Loucy (cell line): ENCODE data around the gene STK39.

Source experiments
- H2AFZ ChIP-seq: fragments of 200-600 bp; sonication (generic); 2 replicates; pipeline ENCODE4 v1.6.0; 2016; ENCODE audit warnings: antibody characterized with exemption, mild to moderate bottlenecking, low read length, moderate library complexity
- H3F3A ChIP-seq: fragments of 200-600 bp; 2 replicates; pipeline ENCODE4 v1.6.0; 2016; ENCODE audit warnings: antibody characterized with exemption, low read depth, mild to moderate bottlenecking
- H3K27me3 ChIP-seq: fragments of 200-600 bp; sonication (generic); 2 replicates; pipeline ENCODE4 v1.6.1; 2014; ENCODE audit warnings: low read length, mild to moderate bottlenecking; ENCODE audit not compliant: insufficient read depth, poor library complexity, severe bottlenecking
- H3K36me3 ChIP-seq: fragments of 200-600 bp; sonication (generic); 2 replicates; pipeline ENCODE4 v1.6.1; 2016; ENCODE audit warnings: low read length; ENCODE audit not compliant: insufficient read depth
- H3K4me1 ChIP-seq: fragments of 200-600 bp; sonication (generic); 2 replicates; pipeline ENCODE4 v1.5.1; 2014; ENCODE audit warnings: low read length, mild to moderate bottlenecking; ENCODE audit not compliant: insufficient read depth, poor library complexity, severe bottlenecking
- H3K4me2 ChIP-seq: fragments of 200-600 bp; sonication (generic); 2 replicates; pipeline ENCODE4 v1.6.0; 2014; ENCODE audit warnings: antibody characterized with exemption, low read length, low read depth, mild to moderate bottlenecking; ENCODE audit not compliant: poor library complexity, severe bottlenecking
- H3K4me3 ChIP-seq: fragments of 200-600 bp; sonication (generic); 2 replicates; pipeline ENCODE4 v1.5.1; 2014; ENCODE audit warnings: low read length, mild to moderate bottlenecking, mixed read lengths; ENCODE audit not compliant: poor library complexity, severe bottlenecking
- H3K79me2 ChIP-seq: fragments of 200-600 bp; sonication (generic); 2 replicates; pipeline ENCODE4 v1.6.1; 2014; ENCODE audit warnings: low read length; ENCODE audit not compliant: insufficient read depth
- H3K9ac ChIP-seq: fragments of 200-600 bp; sonication (generic); 2 replicates; pipeline ENCODE4 v1.6.0; 2014; ENCODE audit warnings: mild to moderate bottlenecking, low read depth, low read length, moderate library complexity; ENCODE audit not compliant: poor library complexity, severe bottlenecking
- H3K9me2 ChIP-seq: fragments of 200-600 bp; sonication (generic); replicated peaks from 2 replicates; pipeline ENCODE4 v1.6.1; 2016; ENCODE audit warnings: low read depth, low read length, mixed read lengths
- H3K9me3 ChIP-seq: fragments of 200-600 bp; sonication (generic); 2 replicates; pipeline ENCODE4 v1.6.1; 2014; ENCODE audit warnings: mild to moderate bottlenecking, antibody characterized with exemption, low read length, low read depth; ENCODE audit not compliant: insufficient read depth
- H4K20me1 ChIP-seq: fragments of 200-600 bp; sonication (generic); 2 replicates; pipeline ENCODE4 v1.6.0; 2014; ENCODE audit warnings: antibody characterized with exemption, low read length, mild to moderate bottlenecking; ENCODE audit not compliant: insufficient read depth, poor library complexity, severe bottlenecking
- CTCF ChIP-seq: fragments of 200-600 bp; sonication (generic); conservative IDR thresholded peaks from 2 replicates; pipeline ENCODE4 v1.5.1; 2014; ENCODE audit warnings: mild to moderate bottlenecking, antibody characterized with exemption, low read length
- EZH2phosphoT487 ChIP-seq: fragments of 200-600 bp; IDR thresholded peaks from 2 replicates; pipeline ENCODE4 v1.6.1; 2018; ENCODE audit warnings: antibody characterized with exemption, mild to moderate bottlenecking, moderate library complexity, borderline replicate concordance

Gene STK39

GRCh38 chr2:168119515-168120141, 127.8 kb downstream of the STK39 start:
- no peak overlapping the region for H2AFZ ChIP-seq
- H3K36me3 ChIP-seq, result peaks cover 53% of the 10 kb centered on the region; the same call in 1 of the 2 replicates
- TF ChIP-seq EZH2phosphoT487 (no peak), CTCF (peak; percentile 71)
- H3K79me2 ChIP-seq, result no peaks in the 10 kb centered on the region
- no peaks in the 10 kb centered on the region for H3F3A ChIP-seq
- H3K9ac ChIP-seq, result no peak overlapping the region
- no peaks in the 10 kb centered on the region for H3K9me3 ChIP-seq
- H3K4me1 ChIP-seq, result no peaks in the 10 kb centered on the region
- H3K4me2 ChIP-seq, result no peak overlapping the region
- H4K20me1 ChIP-seq, result peaks cover 11% of the 10 kb centered on the region
- no peaks in the 10 kb centered on the region for H3K9me2 ChIP-seq
- no peak overlapping the region for H3K4me3 ChIP-seq
- H3K27me3 ChIP-seq, result no peaks in the 10 kb centered on the region

- Histone ChIP-seq H3K36me3 (peaks cover 48% of the 10 kb centered on the region; the same call in 1 of the 2 replicates), H3K79me2 (no peaks in the 10 kb centered on the region), H3K4me1 (peaks cover 4% of the 10 kb centered on the region), H3K27me3 (no peaks in the 10 kb centered on the region), H4K20me1 (peaks cover 11% of the 10 kb centered on the region), H3K9ac (no peak overlapping the region), H3K9me3 (no peaks in the 10 kb centered on the region), H3K9me2 (no peaks in the 10 kb centered on the region), H3K4me3 (no peak overlapping the region), H2AFZ (no peak overlapping the region), H3K4me2 (no peak overlapping the region), H3F3A (no peaks in the 10 kb centered on the region)
- TF ChIP-seq EZH2phosphoT487 (no peak), CTCF (peak; percentile 84)
Measured at GRCh38 chr2:168118733-168119514, 128.5 kb downstream of the STK39 start.

- H3K36me3 ChIP-seq, result peaks cover 46% of the 10 kb centered on the region
- TF ChIP-seq EZH2phosphoT487, result no peak
- peak; percentile 33 for TF ChIP-seq CTCF
- peaks cover 11% of the 10 kb centered on the region for H4K20me1 ChIP-seq
- no peaks in the 10 kb centered on the region for H3K9me3 ChIP-seq
- no peaks in the 10 kb centered on the region for H3K79me2 ChIP-seq
- no peak overlapping the region for H2AFZ ChIP-seq
- peaks cover 4% of the 10 kb centered on the region for H3K4me1 ChIP-seq
- no peak overlapping the region for H3K4me3 ChIP-seq
- no peaks in the 10 kb centered on the region for H3K27me3 ChIP-seq
- no peaks in the 10 kb centered on the region for H3K9me2 ChIP-seq
- H3F3A ChIP-seq, result no peaks in the 10 kb centered on the region
- H3K4me2 ChIP-seq, result no peak overlapping the region
- no peak overlapping the region for H3K9ac ChIP-seq
Measured at GRCh38 chr2:168116448-168116847, 130.9 kb downstream of the STK39 start.
